Endodermal cell (in vitro differentiated cells): Measurements from ENCODE around the gene SLC22A5. TPM values are rescaled to one million over a fixed set of nuclear protein-coding genes. Genes with fewer than 3 reads are reported as not detected.
A peak's percentile ranks its signal among the peaks of the same experiment; 100 is the strongest.

Source experiments
- DNase-seq: peaks from one replicate; pipeline ENCODE4 v3.0.0-alpha.2; 2017
- H3K27ac ChIP-seq: 2 replicates; pipeline ENCODE4 v1.5.1; 2013; ENCODE audit warnings: mild to moderate bottlenecking, low read depth, low read length, moderate library complexity
- H3K27me3 ChIP-seq: 2 replicates; pipeline ENCODE4 v1.6.1; 2013; ENCODE audit warnings: mild to moderate bottlenecking, low read length, moderate library complexity; ENCODE audit not compliant: insufficient read depth, control insufficient read depth, poor library complexity, severe bottlenecking
- H3K36me3 ChIP-seq: 2 replicates; pipeline ENCODE4 v1.7.0; 2013; ENCODE audit warnings: mild to moderate bottlenecking, low read length, moderate library complexity; ENCODE audit not compliant: control insufficient read depth, insufficient read depth
- H3K4me1 ChIP-seq: one replicate; pipeline ENCODE4 v1.7.0; 2013; ENCODE audit warnings: low read length; ENCODE audit not compliant: control insufficient read depth, insufficient read depth
- H3K4me3 ChIP-seq: 2 replicates; pipeline ENCODE4 v1.5.1; 2013; ENCODE audit warnings: mild to moderate bottlenecking, low read length, moderate library complexity
- H3K9ac ChIP-seq: 2 replicates; pipeline ENCODE4 v1.6.1; 2013; ENCODE audit warnings: mild to moderate bottlenecking, low read length, moderate library complexity; ENCODE audit not compliant: poor library complexity, severe bottlenecking; ENCODE audit errors: extremely low read depth
- H3K9me3 ChIP-seq: 2 replicates; pipeline ENCODE4 v1.6.1; 2013; ENCODE audit warnings: mild to moderate bottlenecking, low read length, moderate library complexity; ENCODE audit not compliant: control insufficient read depth
- H3K27ac Mint-ChIP-seq: 2 replicates; pipeline ENCODE4 v1.8.0; 2020; ENCODE audit warnings: mixed read lengths
- H3K27me3 Mint-ChIP-seq: 2 replicates; pipeline ENCODE4 v1.8.0; 2021; ENCODE audit warnings: mild to moderate bottlenecking, mixed read lengths; ENCODE audit not compliant: insufficient read depth
- H3K36me3 Mint-ChIP-seq: 2 replicates; pipeline ENCODE4 v1.8.0; 2020; ENCODE audit warnings: low read depth, mixed read lengths
- H3K4me1 Mint-ChIP-seq: 2 replicates; pipeline ENCODE4 v1.8.0; 2020; ENCODE audit warnings: mixed read lengths
- H3K4me3 Mint-ChIP-seq: 2 replicates; pipeline ENCODE4 v1.8.0; 2020; ENCODE audit warnings: mild to moderate bottlenecking, moderate library complexity, mixed read lengths
- H3K9me3 Mint-ChIP-seq: 2 replicates; pipeline ENCODE4 v1.8.0; 2020; ENCODE audit warnings: mild to moderate bottlenecking, mixed read lengths
- WGBS, 2 experiments: methylation state at CpG; one replicate each; pipeline versions ENCODE4 v1.1.5 to v1.1.7; 2013; ENCODE audit warnings: missing lambda C conversion rate in 2 of 2, mixed read lengths in 1 of 2; ENCODE audit not compliant: insufficient coverage in 1 of 2, insufficient read length in 1 of 2; 5-methylcytosine and 5-hydroxymethylcytosine counted together
- total RNA-seq, 2 donors: library from RNA; stranded (reverse); fragmentation: NEBNext Ultra II Directional in 1 of 2; extraction: Animal tissue kit (Norgen Biotek cat#: 25700) in 1 of 2; gene quantifications; 2 replicates in 1 of 2; 3 replicates in 1 of 2; pipeline ENCODE4 v1.2.1, GENCODE V29; 2021
- TF ChIP-seq, protein P1 (sequence below): fragments of 200-600 bp; sonication (generic); conservative IDR thresholded peaks from 2 replicates; pipeline ENCODE4 v1.5.0; 2021; ENCODE audit warnings: antibody characterized with exemption, mild to moderate bottlenecking

The SLC22A5 gene
- total RNA-seq, 2 donors from 2014 or later: 4.9 to 8.2 TPM

DNA sequence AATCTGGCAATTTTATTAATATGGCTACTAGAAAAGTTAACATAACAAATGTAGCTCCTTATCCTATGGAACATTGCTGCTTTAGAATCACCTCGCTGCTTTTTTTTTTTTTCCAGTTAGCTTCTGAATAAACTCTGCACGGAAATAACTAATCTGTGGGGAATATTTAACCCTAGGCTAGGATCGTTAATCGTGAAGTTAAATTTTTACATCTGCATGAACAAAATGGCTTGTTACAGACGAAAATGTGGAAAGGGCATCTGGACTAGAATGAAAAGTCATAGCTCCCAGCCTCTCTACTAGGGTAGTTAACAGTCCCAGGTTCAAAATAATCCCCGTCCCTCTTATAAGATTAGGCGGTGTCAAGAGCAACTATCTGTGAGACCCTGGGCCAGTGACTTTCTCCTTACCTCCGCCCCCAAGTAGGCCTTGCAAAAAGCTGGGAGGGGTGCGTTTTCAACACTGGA is 470 bp upstream of the SLC22A5 start:
- TF ChIP-seq, protein P1, sequence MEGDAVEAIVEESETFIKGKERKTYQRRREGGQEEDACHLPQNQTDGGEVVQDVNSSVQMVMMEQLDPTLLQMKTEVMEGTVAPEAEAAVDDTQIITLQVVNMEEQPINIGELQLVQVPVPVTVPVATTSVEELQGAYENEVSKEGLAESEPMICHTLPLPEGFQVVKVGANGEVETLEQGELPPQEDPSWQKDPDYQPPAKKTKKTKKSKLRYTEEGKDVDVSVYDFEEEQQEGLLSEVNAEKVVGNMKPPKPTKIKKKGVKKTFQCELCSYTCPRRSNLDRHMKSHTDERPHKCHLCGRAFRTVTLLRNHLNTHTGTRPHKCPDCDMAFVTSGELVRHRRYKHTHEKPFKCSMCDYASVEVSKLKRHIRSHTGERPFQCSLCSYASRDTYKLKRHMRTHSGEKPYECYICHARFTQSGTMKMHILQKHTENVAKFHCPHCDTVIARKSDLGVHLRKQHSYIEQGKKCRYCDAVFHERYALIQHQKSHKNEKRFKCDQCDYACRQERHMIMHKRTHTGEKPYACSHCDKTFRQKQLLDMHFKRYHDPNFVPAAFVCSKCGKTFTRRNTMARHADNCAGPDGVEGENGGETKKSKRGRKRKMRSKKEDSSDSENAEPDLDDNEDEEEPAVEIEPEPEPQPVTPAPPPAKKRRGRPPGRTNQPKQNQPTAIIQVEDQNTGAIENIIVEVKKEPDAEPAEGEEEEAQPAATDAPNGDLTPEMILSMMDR: no peak
- 29 to 34% methylated on average over 8 to 9 of the region's 9 CpGs for WGBS, 2 experiments
- Histone ChIP-seq H3K4me3 (peak overlapping the region; percentile 83), H3K4me1 (peaks cover 2% of the 10 kb centered on the region), H3K27me3 (peaks cover 26% of the 10 kb centered on the region), H3K9ac (peak overlapping the region; percentile 55), H3K36me3 (no peaks in the 10 kb centered on the region), H3K9me3 (no peaks in the 10 kb centered on the region), H3K27ac (no peak overlapping the region)
- no peak for DNase-seq
- no peaks in the 10 kb centered on the region for H3K9me3 Mint-ChIP-seq
- H3K4me1 Mint-ChIP-seq: peaks cover 13% of the 10 kb centered on the region
- H3K27ac Mint-ChIP-seq: peak overlapping the region; percentile 64
- H3K36me3 Mint-ChIP-seq: no peaks in the 10 kb centered on the region
- H3K27me3 Mint-ChIP-seq: peaks cover 15% of the 10 kb centered on the region
- H3K4me3 Mint-ChIP-seq: peak overlapping the region; percentile 69

DNA sequence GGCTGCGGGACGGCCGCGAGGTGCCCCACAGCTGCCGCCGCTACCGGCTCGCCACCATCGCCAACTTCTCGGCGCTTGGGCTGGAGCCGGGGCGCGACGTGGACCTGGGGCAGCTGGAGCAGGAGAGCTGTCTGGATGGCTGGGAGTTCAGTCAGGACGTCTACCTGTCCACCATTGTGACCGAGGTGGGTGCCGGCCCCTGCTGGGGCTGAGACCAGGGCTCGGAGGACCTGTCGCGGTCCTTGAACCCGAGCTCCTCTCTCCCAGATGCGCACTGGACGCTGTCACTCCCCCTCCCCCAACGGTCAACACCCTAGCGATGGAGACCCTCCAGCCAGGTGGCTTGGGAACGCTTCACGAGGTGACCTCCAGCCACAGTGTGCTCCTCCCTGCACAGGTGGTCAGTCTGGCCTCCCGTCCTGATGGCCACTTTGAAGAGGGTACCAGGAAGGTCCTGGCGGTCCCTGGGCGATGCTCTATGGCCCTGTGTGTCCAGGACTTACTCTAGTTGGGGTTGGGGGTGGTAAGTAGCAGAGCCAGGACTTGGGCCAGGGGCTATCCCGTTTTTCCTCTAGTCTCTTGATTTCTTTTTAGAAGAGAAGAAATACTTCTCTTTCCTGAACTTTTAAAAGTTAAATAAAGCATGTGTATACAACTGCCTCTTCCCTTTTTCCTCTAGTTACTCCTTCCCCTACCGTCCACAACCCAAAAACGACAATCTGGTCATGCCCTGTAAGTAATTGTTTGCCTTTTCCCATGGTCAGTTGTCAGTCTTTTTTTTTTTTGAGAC is 866 bp downstream of the SLC22A5 start:
- Mint-ChIP-seq H3K4me3 (peak overlapping the region; percentile 69), H3K27ac (no peak overlapping the region), H3K4me1 (peaks cover 19% of the 10 kb centered on the region), H3K27me3 (peaks cover 15% of the 10 kb centered on the region), H3K9me3 (no peaks in the 10 kb centered on the region), H3K36me3 (no peaks in the 10 kb centered on the region)
- no peak overlapping the region for H3K27ac ChIP-seq
- no peak overlapping the region for H3K9ac ChIP-seq
- WGBS, 2 experiments: 25 to 36% methylated on average over 14 to 34 of the region's 34 CpGs
- peaks cover 6% of the 10 kb centered on the region for H3K4me1 ChIP-seq
- no peak for DNase-seq
- no peaks in the 10 kb centered on the region for H3K36me3 ChIP-seq
- peak overlapping the region; percentile 83 for H3K4me3 ChIP-seq
- TF ChIP-seq, protein P1: no peak
- H3K9me3 ChIP-seq: no peaks in the 10 kb centered on the region
- peaks cover 22% of the 10 kb centered on the region for H3K27me3 ChIP-seq

DNA sequence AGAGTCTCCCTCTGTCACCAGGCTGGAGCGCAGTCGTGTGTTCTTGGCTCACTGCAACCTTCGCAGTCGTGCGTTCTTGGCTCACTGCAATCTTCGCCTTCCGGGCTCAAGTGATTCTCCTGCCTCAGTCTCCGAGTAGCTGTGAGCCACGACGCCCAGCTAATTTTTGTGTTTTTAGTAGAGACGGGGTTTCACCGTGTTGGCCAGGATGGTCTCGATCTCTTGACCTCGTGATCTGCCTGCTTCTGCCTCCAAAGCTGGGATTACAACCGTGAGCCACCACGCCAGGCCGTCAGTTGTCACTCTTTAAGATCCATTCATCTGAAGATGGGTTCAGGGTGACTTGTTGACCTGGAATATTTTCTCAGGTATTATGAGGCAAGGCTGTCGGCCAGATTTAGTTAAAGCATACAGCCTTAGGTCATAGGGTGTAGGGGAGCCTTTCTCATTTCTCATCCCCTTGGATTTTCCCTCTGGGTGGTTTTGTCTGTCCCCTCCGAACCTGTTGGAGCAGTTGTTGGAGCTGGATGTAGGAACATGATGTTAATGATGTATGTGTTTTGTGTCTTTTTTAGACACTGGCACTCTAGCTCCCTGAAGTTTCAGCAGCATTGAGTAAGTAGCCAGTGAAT is 1.6 kb downstream of the SLC22A5 start:
- Mint-ChIP-seq H3K4me1 (peaks cover 25% of the 10 kb centered on the region), H3K4me3 (peak overlapping the region; percentile 69), H3K27me3 (peaks cover 15% of the 10 kb centered on the region), H3K27ac (no peak overlapping the region), H3K36me3 (no peaks in the 10 kb centered on the region), H3K9me3 (no peaks in the 10 kb centered on the region)
- H3K4me3 ChIP-seq: no peak overlapping the region
- no peak overlapping the region for H3K27ac ChIP-seq
- TF ChIP-seq, protein P1: no peak
- H3K9me3 ChIP-seq: no peaks in the 10 kb centered on the region
- WGBS, 2 experiments: 93 to 94% methylated on average over 15 to 19 of the region's 19 CpGs
- DNase-seq: no peak
- peaks cover 6% of the 10 kb centered on the region for H3K4me1 ChIP-seq
- peaks cover 22% of the 10 kb centered on the region for H3K27me3 ChIP-seq
- H3K9ac ChIP-seq: no peak overlapping the region
- no peaks in the 10 kb centered on the region for H3K36me3 ChIP-seq
